HepG2 (cell line): ENCODE measurements around the gene NT5M. TPM values are rescaled to one million over a fixed set of nuclear protein-coding genes. Genes with fewer than 3 reads are reported as not detected.

Source experiments
- DBP ChIP-seq: sonication (generic); formaldehyde crosslinking; IDR thresholded peaks from 2 replicates; pipeline ENCODE4 v1.4.0; 2020; ENCODE audit warnings: missing genetic modification reagents; ENCODE audit errors: not compliant biosample characterization
- HDAC2 ChIP-seq: sonication (generic); formaldehyde crosslinking; IDR thresholded peaks from 2 replicates; pipeline ENCODE4 v1.4.0; 2020; ENCODE audit warnings: missing genetic modification reagents
- HOMEZ ChIP-seq: IDR thresholded peaks from 2 replicates; pipeline ENCODE4 v1.6.1; 2016; ENCODE audit warnings: low read depth
- KAT8 ChIP-seq: IDR thresholded peaks from 2 replicates; pipeline ENCODE4 v1.6.1; 2016; ENCODE audit warnings: missing genetic modification reagents, missing compliant biosample characterization
- LCORL ChIP-seq, 2 experiments: fragments of 450-650 bp in 1 of 2; sonication (generic) in 1 of 2; formaldehyde crosslinking in 1 of 2; IDR thresholded peaks; 2 replicates each; pipeline versions ENCODE4 v1.5.0 to v1.6.1; 2017 to 2020; ENCODE audit warnings: antibody characterized with exemption in 1 of 2, missing genetic modification reagents in 1 of 2
- PTBP1 ChIP-seq: fragments of 200-400 bp; formaldehyde crosslinking; IDR thresholded peaks from 2 replicates; pipeline ENCODE4 v1.6.1; 2018; ENCODE audit warnings: low read length, low read depth; ENCODE audit not compliant: poor library complexity, severe bottlenecking
- SAP130 ChIP-seq: IDR thresholded peaks from 2 replicates; pipeline ENCODE4 v1.6.1; 2016; ENCODE audit warnings: low read depth
- SNAPC2 ChIP-seq: sonication (generic); formaldehyde crosslinking; IDR thresholded peaks from 2 replicates; pipeline ENCODE4 v1.8.1; 2022; ENCODE audit warnings: mild to moderate bottlenecking, missing genetic modification reagents
- YEATS4 ChIP-seq: sonication (generic); formaldehyde crosslinking; IDR thresholded peaks from 2 replicates; pipeline ENCODE4 v1.4.0; 2020; ENCODE audit warnings: missing genetic modification reagents, borderline replicate concordance
- ZHX1 ChIP-seq: sonication (generic); formaldehyde crosslinking; IDR thresholded peaks from 2 replicates; pipeline ENCODE4 v1.8.1; 2022; ENCODE audit warnings: low read depth, mild to moderate bottlenecking, missing genetic modification reagents
- ZNF124 ChIP-seq: sonication (generic); formaldehyde crosslinking; IDR thresholded peaks from 2 replicates; pipeline ENCODE4 v1.4.0; 2020; ENCODE audit warnings: missing genetic modification reagents
- ZNF18 ChIP-seq: sonication (generic); formaldehyde crosslinking; IDR thresholded peaks from 2 replicates; pipeline ENCODE4 v1.8.0; 2022; ENCODE audit warnings: mild to moderate bottlenecking, missing genetic modification reagents; ENCODE audit not compliant: insufficient replicate concordance
- ZNF614 ChIP-seq: IDR thresholded peaks from 2 replicates; pipeline ENCODE4 v1.6.1; 2018; ENCODE audit warnings: missing biosample characterization, missing genetic modification reagents, inconsistent platforms, borderline replicate concordance
- polyA plus RNA-seq, 8 experiments: library from polyadenylated mRNA; depleted of rRNA in 3 of 8; stranded (reverse) in 7 of 8; unstranded in 1 of 8; fragments of >200 nt; fragmentation: Illumina TruSeq in 4 of 8; extraction: Trizol in 4 of 8; gene quantifications; 2 replicates each; pipeline versions ENCODE4 v1.2.1 to v1.2.3, GENCODE V29; 2011 to 2016; ENCODE audit warnings: low read depth in 4 of 8, missing spikeins in 1 of 8, mixed read lengths in 1 of 8; ENCODE audit not compliant: insufficient read depth in 1 of 8
- total RNA-seq, 5 experiments: library from RNA; depleted of rRNA; stranded (reverse); fragments of >200 nt; fragmentation: Illumina TruSeq; extraction: Trizol; gene quantifications; 2 replicates each; pipeline ENCODE4 v1.2.3, GENCODE V29; 2016; ENCODE audit warnings: low read depth in 1 of 5
- TF ChIP-seq, protein P1 (sequence below), 2 experiments: sonication (generic) in 1 of 2; formaldehyde crosslinking in 1 of 2; IDR thresholded peaks; 2 replicates each; pipeline versions ENCODE4 v1.4.0 to v1.6.1; 2018 to 2020; ENCODE audit warnings: missing genetic modification reagents in 2 of 2, borderline replicate concordance in 1 of 2, low read depth in 1 of 2, mild to moderate bottlenecking in 1 of 2, missing biosample characterization in 1 of 2

Gene NT5M
- total and polyA plus RNA-seq, 2 of the 13 experiments (the other 11 are each of a cell fraction or from before 2014, with no cell fraction given): 0.55 to 0.78 TPM

DNA sequence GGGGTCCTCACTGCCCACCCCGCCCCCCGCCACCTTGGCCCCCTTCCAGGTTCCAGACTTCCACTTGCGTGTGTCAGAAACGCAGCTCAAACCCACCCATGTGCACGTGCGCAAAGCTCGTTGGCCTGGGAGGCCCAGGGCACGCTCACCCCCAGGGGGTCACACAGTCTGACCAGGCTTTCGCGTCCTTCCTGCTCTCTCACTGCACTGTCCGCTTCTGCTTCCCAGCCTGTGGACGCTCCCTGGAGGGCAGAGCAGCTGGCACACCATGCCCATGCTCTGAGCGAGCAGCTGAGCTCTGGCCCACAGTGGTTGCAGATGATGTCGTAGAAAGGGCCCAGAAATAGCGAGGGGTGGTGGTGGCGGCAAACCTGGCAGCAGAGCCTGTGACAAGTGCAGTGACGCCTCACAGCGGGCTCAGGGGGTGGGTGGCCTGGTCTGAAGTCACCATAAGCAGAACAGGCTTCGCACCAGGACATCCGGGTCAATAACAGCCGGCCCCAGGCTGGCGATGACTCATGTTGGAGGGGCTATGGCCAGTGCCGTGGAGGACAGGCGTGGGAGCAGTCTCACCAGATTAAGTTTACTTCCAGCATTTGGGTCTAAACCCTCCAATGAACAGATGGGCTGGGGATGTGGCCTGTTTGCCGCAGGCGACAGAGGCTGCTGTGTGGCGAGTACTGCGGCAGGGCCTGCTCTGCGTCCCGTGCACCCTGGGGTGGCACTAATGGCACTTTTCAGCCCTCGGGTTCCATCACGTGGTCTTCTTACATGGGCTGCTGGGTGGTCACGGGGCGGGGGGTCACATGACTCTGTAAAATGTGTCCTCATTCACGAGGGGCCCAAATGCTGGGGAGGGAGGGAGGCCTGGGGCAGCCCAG is 49.0 kb downstream of the NT5M start (continued):
- peak; percentile 39 for TF ChIP-seq ZNF18 (CRISPR knock-in tag)
- TF ChIP-seq ZNF614 (CRISPR knock-in tag): peak; percentile 57; the same call in 1 of the 2 replicates
- TF ChIP-seq SAP130: peak; percentile 61; the same call in 1 of the 2 replicates
- TF ChIP-seq ZHX1 (CRISPR knock-in tag): 0 out of 2 replicates have a peak, but pooled peaks have one; percentile 29
- peak; percentile 29; the same call in 1 of the 2 replicates for TF ChIP-seq HDAC2
- no peak for TF ChIP-seq HOMEZ
- no peak for TF ChIP-seq DBP (CRISPR knock-in tag)
- peak; percentile 68 for TF ChIP-seq PTBP1
- peak; percentile 99 for TF ChIP-seq SNAPC2 (CRISPR knock-in tag)
- peak; percentile 47 for TF ChIP-seq KAT8
- TF ChIP-seq, protein P1, sequence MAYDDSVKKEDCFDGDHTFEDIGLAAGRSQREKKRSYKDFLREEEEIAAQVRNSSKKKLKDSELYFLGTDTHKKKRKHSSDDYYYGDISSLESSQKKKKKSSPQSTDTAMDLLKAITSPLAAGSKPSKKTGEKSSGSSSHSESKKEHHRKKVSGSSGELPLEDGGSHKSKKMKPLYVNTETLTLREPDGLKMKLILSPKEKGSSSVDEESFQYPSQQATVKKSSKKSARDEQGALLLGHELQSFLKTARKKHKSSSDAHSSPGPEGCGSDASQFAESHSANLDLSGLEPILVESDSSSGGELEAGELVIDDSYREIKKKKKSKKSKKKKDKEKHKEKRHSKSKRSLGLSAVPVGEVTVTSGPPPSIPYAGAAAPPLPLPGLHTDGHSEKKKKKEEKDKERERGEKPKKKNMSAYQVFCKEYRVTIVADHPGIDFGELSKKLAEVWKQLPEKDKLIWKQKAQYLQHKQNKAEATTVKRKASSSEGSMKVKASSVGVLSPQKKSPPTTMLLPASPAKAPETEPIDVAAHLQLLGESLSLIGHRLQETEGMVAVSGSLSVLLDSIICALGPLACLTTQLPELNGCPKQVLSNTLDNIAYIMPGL (CRISPR knock-in tag; IDR thresholded peaks at IDR 0.05; ENCODE audit: borderline replicate concordance in 1 of 2, low read depth in 1 of 2): 0 out of 4 replicates have a peak, but pooled peaks of 1 of the 2 experiments have one; percentile 21
- TF ChIP-seq ZNF124 (CRISPR knock-in tag): no peak
- 0 out of 2 replicates have a peak, but pooled peaks have one; percentile 23 for TF ChIP-seq YEATS4 (CRISPR knock-in tag)
- no peak for TF ChIP-seq LCORL (IDR thresholded peaks at IDR 0.05)
- peak; percentile 53 for TF ChIP-seq LCORL (CRISPR knock-in tag; IDR thresholded peaks at IDR 0.05)
